ENCODE measurements around the gene CCR7. TPM values are rescaled to one million over a fixed set of nuclear protein-coding genes. Genes with fewer than 3 reads are reported as not detected.

CCR7 gene
- total RNA-seq, 2 experiments from 2014 or later, result 297 to 302 TPM

- H3K4me3 Mint-ChIP-seq, result peak overlapping the region; percentile 53
- H3K27me3 Mint-ChIP-seq, result no peaks in the 10 kb centered on the region
- intact Hi-C loops (cut with micrococcal nuclease), result no loop called here
- H3K4me1 Mint-ChIP-seq (ENCODE audit: low read depth), result peaks cover 98% of the 10 kb centered on the region
- H3K27ac Mint-ChIP-seq, result peak overlapping the region; percentile 88
- TF ChIP-seq CTCF (IDR thresholded peaks at IDR 0.05), result no peak
- H3K9me3 Mint-ChIP-seq, result no peaks in the 10 kb centered on the region
- POLR2A ChIA-PET, result interaction anchor here (0.9 to 22.7 kb wide), 10 partner anchors 7 to 236 kb away, joined by 3 to 787 read pairs (median 4); partner anchors contain the start of genes CCR7 and KRT222
- peaks cover 94% of the 10 kb centered on the region for H3K36me3 Mint-ChIP-seq (ENCODE audit: low read depth)
- CTCF ChIA-PET, result interaction anchor here (0.8 to 22.4 kb wide), 14 partner anchors 9 to 200 kb away, joined by 3 to 336 read pairs (median 4); no protein-coding TSS in a partner anchor
- ATAC-seq, result no peak
- DNase-seq, result peak; percentile 65
Observed at GRCh38 chr17:40554646-40555295, 10.5 kb downstream of the CCR7 start.

- peak; percentile 60 for DNase-seq
Observed at GRCh38 chr17:40553694-40554534, 11.4 kb downstream of the CCR7 start.

GRCh38 chr17:40552806-40553693, 12.2 kb downstream of the CCR7 start:
- peak; percentile 66 for DNase-seq
- H3K36me3 Mint-ChIP-seq (ENCODE audit: low read depth), result peaks cover 83% of the 10 kb centered on the region
- H3K9me3 Mint-ChIP-seq, result no peaks in the 10 kb centered on the region
- H3K27ac Mint-ChIP-seq, result peak overlapping the region; percentile 88
- no peaks in the 10 kb centered on the region for H3K27me3 Mint-ChIP-seq
- CTCF ChIA-PET, result interaction anchor here (1.2 to 22.4 kb wide), 10 partner anchors 9 to 195 kb away, joined by 3 to 336 read pairs (median 8); partner anchors contain the start of gene CCR7
- TF ChIP-seq CTCF (IDR thresholded peaks at IDR 0.05), result no peak
- peak overlapping the region; percentile 54 for H3K4me3 Mint-ChIP-seq
- H3K4me1 Mint-ChIP-seq (ENCODE audit: low read depth), result peaks cover 98% of the 10 kb centered on the region
- POLR2A ChIA-PET, result interaction anchor here (0.9 to 22.7 kb wide), 12 partner anchors 9 to 334 kb away, joined by 3 to 787 read pairs (median 4); partner anchors contain the start of genes CCR7, KRT222, SMARCE1 and WIPF2
- peak; percentile 10 for ATAC-seq
- intact Hi-C loops (cut with micrococcal nuclease), result no loop called here

More at GRCh38 chr17:40553694-40554534, 11.4 kb downstream of the CCR7 start:
- Mint-ChIP-seq H3K27ac (peak overlapping the region; percentile 88), H3K27me3 (no peaks in the 10 kb centered on the region), H3K4me1 (ENCODE audit: low read depth) (peaks cover 98% of the 10 kb centered on the region), H3K36me3 (ENCODE audit: low read depth) (peaks cover 86% of the 10 kb centered on the region), H3K9me3 (no peaks in the 10 kb centered on the region), H3K4me3 (peak overlapping the region; percentile 53)
- POLR2A ChIA-PET, result interaction anchor here (0.7 to 22.7 kb wide), 17 partner anchors 8 to 237 kb away, joined by 3 to 787 read pairs (median 4); partner anchors contain the start of genes CCR7, KRT222 and SMARCE1
- CTCF ChIA-PET, result interaction anchor here (0.8 to 22.4 kb wide), 12 partner anchors 10 to 199 kb away, joined by 3 to 336 read pairs (median 6); no protein-coding TSS in a partner anchor
- intact Hi-C loops (cut with micrococcal nuclease), result no loop called here
- ATAC-seq, result peak; percentile 10
- TF ChIP-seq CTCF (IDR thresholded peaks at IDR 0.05), result no peak

DNA sequence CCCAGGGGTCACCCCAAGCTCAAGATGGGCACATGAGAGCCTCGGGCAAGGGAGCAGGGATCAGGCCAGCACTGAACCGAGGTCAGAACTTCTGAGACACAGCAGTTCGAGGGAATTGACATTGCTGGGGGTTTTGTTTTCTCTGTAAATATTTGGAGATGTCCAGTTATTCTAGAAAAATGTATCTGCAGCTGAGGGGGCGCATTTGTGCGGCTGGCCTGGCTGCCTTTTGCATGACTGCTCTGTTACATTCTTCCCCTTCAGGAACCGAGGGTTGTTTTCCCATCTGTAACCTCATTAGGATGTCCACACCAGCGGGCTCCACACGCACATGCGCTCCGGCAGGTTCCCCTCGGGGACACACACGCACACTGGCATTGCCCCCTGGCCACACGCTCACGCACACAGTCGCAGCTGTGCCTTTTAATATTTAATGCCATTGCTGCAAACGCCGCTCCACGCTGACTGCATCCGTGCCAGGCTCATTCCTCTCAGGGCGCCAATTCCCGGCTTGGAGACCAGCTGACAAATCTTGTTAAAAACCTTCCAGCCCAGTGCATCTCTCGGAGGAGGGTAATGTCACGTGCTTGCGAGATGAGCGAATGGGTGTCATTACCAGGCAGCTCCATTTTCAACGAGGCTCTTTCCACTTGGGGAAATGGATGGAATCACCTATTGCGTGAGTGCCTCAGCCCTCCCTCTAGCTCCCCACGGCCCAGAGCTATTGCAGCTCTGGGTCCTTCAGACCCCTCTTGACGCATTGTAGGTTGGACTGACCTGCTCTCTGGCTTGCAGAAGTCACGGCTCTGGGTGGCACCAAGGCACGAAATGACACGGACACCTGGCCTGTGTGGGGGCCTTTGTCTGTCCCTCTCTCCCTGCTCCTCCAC, 13.1 kb downstream of the CCR7 start:
- DNase-seq, result peak; percentile 58
- H3K9me3 Mint-ChIP-seq, result no peaks in the 10 kb centered on the region
- ATAC-seq, result peak; percentile 12
- POLR2A ChIA-PET, result interaction anchor here (0.8 to 22.7 kb wide), 10 partner anchors 9 to 333 kb away, joined by 3 to 787 read pairs (median 6); partner anchors contain the start of genes CCR7 and WIPF2
- H3K27me3 Mint-ChIP-seq, result no peaks in the 10 kb centered on the region
- H3K36me3 Mint-ChIP-seq (ENCODE audit: low read depth), result peaks cover 74% of the 10 kb centered on the region
- H3K27ac Mint-ChIP-seq, result peak overlapping the region; percentile 88
- intact Hi-C loops (cut with micrococcal nuclease), result no loop called here
- H3K4me3 Mint-ChIP-seq, result peak overlapping the region; percentile 54
- CTCF ChIA-PET, result interaction anchor here (0.8 to 22.4 kb wide), 9 partner anchors 10 to 194 kb away, joined by 3 to 336 read pairs (median 3); partner anchors contain the start of gene CCR7
- peaks cover 99% of the 10 kb centered on the region for H3K4me1 Mint-ChIP-seq (ENCODE audit: low read depth)
- TF ChIP-seq CTCF (IDR thresholded peaks at IDR 0.05), result no peak
